RKO (cell line): ENCODE measurements around the gene SIPA1.

Experiments
- DNase-seq: peaks from one replicate; pipeline ENCODE4 v3.0.0-alpha.2; 2016; ENCODE audit warnings: low spot score

The SIPA1 gene

GRCh38 chr11:65607614-65608426 lies 30.1 kb upstream of the SIPA1 start:
- no peak for DNase-seq

GRCh38 chr11:65609229-65609628 lies 28.7 kb upstream of the SIPA1 start:
- no peak for DNase-seq

- DNase-seq: no peak
Measured at GRCh38 chr11:65609665-65610064, 28.2 kb upstream of the SIPA1 start.

GRCh38 chr11:65610404-65610803 lies 27.5 kb upstream of the SIPA1 start:
- no peak for DNase-seq

- no peak for DNase-seq
Measured at GRCh38 chr11:65611028-65611757, 26.7 kb upstream of the SIPA1 start.

GRCh38 chr11:65611758-65612603 lies 25.9 kb upstream of the SIPA1 start:
- peak; percentile 23 for DNase-seq

GRCh38 chr11:65612691-65613090 lies 25.2 kb upstream of the SIPA1 start:
- DNase-seq: no peak

GRCh38 chr11:65613091-65613928 lies 24.6 kb upstream of the SIPA1 start:
- peak; percentile 19 for DNase-seq

GRCh38 chr11:65615229-65615949 lies 22.5 kb upstream of the SIPA1 start, which contains the start of gene PCNX3:
PCNX3 (plus strand) TSS chr11:65615776; CDS start chr11:65616312, 536 bp downstream.
- peak; percentile 100 for DNase-seq

- peak; percentile 59 for DNase-seq
Measured at GRCh38 chr11:65615950-65616574, 21.8 kb upstream of the SIPA1 start.

- no peak for DNase-seq
Measured at GRCh38 chr11:65616575-65617001, 21.3 kb upstream of the SIPA1 start.

- no peak for DNase-seq
Measured at GRCh38 chr11:65617136-65617850, 20.6 kb upstream of the SIPA1 start.

GRCh38 chr11:65617990-65618751 lies 19.7 kb upstream of the SIPA1 start:
- DNase-seq: no peak

- DNase-seq: no peak
Measured at GRCh38 chr11:65618763-65619162, 19.1 kb upstream of the SIPA1 start.

- DNase-seq: no peak
Measured at GRCh38 chr11:65619281-65619928, 18.5 kb upstream of the SIPA1 start.

GRCh38 chr11:65620666-65621065 lies 17.2 kb upstream of the SIPA1 start:
- no peak for DNase-seq

GRCh38 chr11:65621460-65621859 lies 16.4 kb upstream of the SIPA1 start:
- DNase-seq: no peak

- no peak for DNase-seq
Measured at GRCh38 chr11:65622011-65622410, 15.9 kb upstream of the SIPA1 start.
